GM19239 (cell line): ENCODE data around the gene RMI2.
A peak's percentile ranks its signal among the peaks of the same experiment; 100 is the strongest.
"Not testable (repeated sequence)": the region's sequence is repeated elsewhere in the genome, so short reads cannot be mapped to it uniquely, and the experiment has no call there.

Experiments
- DNase-seq: peaks from one replicate; pipeline ENCODE4 v3.0.0; 2011; ENCODE audit warnings: low spot score; ENCODE audit not compliant: insufficient read length
- FAIRE-seq: peaks from 2 replicates; lab custom pipeline; 2011; peaks lifted over from hg19 to GRCh38; lab: Jason Lieb, UNC

Gene RMI2

DNA sequence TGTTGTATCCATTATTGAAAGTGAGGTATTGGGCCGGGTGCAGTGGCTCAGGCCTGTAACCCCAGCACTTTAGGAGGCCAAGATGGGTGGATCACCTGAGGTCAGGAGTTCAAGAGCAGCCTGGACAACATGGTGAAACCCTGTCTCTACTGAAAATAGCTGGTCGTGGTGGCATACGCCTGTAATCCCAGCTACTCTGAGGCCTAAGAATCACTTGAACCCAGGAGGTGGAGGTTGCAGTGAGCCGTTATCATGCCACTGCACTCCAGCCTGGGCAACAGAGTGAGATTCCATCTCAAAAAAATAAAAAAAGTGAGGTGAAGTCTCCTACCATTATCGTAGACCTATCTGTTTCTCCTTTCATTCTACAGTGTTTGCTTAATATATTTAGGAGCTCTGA lies 33.7 kb downstream of the RMI2 start:
- DNase-seq, FAIRE-seq: not testable (repeated sequence)

DNA sequence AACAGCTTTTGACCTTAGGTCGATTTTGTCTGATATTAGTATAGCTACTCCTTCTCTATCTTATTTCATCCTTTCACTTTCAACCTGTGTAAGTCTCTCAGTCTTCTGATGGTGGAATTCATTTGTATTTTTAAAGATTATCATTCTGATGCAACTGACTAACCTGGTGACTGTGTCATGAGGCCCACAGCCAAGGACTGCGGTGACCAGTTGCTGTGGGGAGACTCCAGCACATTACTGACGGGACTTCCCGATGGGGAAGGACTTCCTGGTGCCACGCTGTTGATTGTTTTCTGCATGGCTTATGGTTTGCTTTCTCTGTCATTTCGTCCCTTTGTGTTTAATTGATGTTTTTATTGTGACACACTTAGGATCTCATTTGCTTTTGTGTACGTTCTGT lies 34.2 kb downstream of the RMI2 start:
- peak; percentile 33 for FAIRE-seq
- no peak for DNase-seq

DNA sequence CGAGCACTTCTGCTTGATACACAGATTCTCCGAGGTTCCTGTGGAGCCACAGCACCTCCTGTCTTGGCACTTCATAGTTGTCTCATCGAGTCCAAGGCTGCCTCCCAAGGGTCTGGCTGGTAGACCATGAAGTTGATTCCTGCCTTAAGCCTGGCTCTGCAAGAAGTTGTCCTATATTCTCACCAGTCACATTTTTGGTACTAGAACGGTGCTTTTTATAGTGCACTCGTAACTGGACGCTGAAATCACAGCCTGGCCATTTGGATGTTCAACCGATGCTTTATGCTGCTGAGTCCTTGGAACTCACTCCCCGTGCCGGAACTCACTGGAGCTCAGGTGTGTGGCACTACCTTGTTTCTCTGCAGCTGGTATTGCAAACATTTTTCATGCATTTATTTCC lies 35.6 kb downstream of the RMI2 start:
- FAIRE-seq: no peak
- DNase-seq: no peak

DNA sequence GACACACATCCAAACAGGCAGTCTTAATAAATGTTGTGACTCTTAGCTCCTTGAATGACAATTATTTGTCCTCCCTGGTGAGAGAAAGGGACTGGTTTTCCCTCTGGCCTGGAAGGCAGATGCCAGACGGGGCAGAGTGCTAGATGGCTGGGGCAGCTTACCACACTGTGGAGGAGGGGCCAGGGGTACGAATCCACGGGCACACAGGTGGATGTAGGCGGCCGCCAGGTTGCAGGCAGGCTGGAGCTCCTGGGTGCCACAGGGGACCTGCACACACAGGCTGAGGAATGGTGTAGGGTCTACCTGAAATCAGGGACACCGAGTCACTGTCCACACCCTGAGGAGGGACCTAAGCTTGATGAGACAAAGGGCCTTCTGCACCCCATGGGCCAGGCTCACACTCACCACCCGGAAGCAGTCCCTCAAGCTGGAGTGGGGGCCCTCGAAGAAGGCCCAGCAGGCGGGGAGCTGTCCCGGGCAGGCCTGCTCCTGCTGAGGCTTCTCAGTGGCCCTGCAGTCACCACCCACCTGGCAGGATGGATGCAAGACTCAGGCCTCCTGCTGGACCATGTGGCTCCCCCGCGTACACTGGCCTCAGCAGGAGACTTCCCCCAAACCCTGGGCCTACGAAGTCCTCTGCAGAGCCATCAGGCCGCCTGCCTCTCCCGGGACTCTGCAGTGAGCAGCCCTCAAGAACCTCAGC lies 38.4 kb downstream of the RMI2 start:
- FAIRE-seq (no peak), DNase-seq (no peak)

DNA sequence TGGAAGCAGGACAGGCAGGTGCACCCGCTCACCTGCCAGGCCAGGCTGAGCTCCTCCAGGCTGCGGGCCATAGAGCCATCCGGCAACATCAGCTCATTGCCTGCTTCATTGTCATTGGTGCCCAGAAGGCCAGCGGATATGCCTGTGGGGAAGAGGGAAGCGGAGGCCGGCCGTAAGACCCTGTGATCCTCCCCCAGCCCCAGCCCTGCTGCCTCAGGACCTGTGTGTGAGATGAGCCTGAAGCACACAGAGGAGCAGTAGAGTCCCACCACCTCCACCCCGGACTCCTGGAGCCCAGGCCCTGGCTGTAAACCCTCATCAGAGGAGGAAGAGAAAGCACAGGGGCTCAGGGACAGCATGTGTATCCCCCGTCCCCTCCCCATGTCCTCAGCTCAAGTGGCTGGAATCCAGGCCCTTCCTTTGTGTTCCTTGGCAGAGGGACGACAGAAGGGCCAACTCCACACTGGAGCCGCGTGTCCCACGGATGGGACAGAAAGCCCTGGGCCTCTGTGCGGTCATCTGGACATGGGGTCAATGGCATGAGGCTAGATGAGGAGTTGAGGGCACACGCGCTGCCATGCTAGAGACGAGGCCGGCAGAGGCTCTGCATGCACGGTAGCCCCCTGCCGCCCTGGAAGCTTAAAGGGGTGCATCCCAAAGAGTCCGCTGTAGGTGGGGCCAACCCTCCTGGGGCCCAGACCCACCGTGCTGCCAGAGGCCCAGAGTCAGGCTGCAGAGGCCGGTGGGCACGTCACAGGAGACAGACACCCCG lies 39.1 kb downstream of the RMI2 start:
- no peak for DNase-seq
- no peak for FAIRE-seq

DNA sequence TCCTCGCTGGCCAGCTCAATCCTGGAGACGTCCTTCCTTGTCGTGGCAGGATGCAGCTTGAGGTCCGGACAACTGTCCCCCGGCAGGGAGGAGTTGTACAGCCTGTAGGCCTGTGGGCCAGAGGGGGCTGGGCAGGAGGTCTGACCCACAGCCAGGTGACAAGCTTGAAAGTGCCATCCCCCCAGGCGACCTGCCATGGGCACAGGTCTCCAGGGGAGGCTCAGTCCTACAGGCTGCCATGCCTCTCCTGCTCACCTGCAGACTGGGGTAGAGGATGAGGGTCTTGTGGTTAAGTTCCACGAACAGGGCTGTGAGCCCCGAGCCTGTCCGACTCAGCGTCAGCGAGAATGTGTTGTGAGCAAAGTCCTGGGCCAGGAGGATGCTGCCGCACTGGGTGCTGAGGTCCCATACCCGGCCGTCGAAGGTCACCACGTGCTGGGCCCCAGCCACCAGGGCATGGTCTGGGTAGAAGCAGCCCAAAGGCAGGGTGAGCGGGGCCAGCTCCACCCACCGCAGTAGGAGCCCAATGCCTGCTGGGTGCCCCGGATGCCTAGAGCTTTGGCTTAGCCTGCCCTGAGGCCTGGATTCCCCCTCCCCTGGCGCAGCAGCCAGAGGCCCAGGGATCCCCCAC lies 39.8 kb downstream of the RMI2 start:
- FAIRE-seq: no peak

DNA sequence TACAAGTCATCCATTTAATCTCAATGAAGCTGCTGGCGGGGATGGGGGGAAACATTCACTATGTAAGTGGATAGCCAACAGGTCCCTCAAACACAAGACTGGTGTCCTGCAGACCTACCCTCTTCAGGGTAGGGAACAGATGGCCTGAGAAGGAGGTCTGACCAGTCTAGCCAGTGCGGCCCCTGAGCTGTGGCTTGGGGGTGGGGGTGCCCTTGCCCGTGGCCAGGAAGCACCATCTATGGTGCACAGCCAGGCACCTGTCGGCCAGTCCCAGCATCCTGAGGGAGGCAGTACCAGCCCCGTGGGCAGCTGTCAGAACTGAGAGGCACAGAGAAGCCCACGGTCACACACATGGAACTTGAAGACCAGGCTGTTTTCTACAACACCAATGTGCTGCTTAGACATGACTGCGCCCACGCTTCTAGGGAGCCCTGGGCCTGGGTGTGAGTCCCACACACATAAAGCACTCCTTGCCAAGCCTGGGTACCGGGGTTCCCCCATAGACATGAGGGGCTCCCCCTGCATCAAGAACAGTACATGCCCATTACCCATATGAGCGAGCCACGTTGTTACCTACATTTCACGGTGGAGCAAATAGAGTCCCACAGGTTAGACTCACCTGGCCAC lies 40.9 kb downstream of the RMI2 start:
- FAIRE-seq: no peak
- DNase-seq: no peak

More for the DNA sequence above, 39.8 kb downstream of the RMI2 start:
- no peak for DNase-seq

DNA sequence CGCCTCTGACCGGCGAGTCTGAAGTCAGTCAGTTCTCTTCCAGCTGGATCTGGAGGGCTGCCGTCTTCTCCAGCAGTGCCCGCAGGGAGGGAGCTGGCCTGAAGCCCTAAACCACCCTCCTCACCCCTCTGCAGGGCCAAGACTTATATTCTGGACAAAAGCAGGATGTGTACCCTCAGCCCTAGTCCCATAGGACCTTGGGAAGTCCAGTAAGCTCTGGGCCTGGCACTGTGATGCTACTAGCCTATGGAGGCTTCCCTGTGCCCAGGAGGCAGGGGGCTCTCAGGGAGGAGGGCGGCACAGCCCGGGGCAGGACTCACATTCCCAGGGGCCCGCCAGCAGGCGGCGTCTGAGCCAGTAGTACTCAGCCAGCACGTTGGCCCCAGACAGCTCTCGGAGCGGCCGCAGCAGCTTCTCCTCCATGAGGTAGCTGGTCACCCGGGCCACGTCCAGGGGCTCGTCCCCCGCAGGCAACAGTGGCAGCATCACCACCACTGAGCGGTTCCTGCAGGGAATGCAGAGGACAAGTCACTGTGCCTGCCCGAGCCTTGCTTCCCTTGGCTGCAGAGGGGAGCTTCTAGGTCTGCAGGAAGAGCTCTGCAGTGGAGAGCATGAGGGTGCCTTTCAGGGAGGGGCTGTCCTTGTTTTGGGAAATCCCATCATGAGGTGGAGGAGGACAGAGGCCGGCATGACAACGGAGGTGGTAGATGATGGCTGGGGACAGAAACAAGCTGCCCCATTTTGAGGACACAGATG lies 41.7 kb downstream of the RMI2 start:
- no peak for DNase-seq

DNA sequence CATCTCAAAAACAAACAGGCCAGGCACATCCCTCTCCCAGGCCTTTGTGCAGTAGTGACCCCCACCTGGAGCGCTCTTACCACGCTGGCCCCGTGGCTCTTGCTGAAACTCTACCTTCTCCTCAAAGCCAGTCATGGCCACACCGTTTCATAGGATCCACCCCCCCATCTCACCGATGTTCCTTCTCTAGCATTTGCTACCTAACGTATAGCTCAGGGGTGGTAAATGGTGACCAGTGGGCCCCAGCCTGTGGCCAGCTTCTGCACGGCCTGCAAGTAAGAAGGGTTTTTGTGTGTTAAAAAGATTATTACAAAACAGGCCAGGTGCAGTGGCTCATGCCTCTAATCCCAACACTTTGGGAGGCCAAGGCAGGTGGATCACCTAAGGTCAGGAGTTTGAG lies 43.8 kb downstream of the RMI2 start:
- no peak for DNase-seq
- no peak for FAIRE-seq

More for the DNA sequence above, 41.7 kb downstream of the RMI2 start:
- FAIRE-seq: no peak

DNA sequence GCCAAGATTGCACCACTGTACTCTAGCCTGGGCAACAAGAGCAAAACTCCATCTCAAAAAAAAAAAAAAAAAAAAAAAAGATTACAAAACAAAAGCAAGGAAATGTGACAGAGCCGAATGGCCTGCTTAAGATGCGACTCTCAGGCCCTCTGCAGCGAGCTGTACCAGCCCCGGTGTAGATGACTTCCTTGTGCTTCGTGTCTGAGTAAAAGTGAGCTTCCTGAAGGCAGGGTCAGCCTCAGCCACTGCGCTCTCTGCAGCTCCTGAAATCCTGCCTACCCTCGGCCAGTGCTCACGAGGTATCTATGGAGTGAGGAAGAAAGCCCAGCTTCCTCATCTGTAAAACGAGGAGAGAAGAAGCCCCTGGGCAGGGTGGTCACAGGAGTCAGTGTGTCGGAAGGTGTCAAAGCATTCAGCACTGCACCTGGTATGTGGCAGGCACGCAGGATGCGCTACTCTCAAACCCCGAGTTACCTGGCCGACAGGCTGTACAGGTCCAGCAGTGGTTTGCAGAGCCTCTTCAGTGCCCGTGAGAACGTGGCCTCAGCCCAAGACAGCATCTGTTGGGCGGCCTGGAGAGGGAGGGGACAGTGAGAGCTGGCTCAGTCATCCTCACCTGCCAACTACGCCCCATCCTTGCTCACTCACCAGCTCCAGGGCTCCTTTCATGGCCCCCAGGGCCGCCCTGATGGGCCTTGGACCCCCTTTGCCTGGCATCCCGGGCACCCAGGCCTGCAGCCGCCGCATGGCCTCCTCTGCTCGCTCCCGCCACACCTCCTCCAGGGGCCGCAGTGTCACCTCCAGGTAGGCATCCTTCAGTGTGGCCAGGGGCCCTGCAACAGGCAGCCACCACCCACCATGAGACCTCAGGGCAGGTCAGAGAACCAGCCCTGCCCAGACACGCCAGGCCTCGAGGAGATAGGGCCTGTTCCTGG lies 44.6 kb downstream of the RMI2 start:
- no peak for FAIRE-seq
- no peak for DNase-seq

DNA sequence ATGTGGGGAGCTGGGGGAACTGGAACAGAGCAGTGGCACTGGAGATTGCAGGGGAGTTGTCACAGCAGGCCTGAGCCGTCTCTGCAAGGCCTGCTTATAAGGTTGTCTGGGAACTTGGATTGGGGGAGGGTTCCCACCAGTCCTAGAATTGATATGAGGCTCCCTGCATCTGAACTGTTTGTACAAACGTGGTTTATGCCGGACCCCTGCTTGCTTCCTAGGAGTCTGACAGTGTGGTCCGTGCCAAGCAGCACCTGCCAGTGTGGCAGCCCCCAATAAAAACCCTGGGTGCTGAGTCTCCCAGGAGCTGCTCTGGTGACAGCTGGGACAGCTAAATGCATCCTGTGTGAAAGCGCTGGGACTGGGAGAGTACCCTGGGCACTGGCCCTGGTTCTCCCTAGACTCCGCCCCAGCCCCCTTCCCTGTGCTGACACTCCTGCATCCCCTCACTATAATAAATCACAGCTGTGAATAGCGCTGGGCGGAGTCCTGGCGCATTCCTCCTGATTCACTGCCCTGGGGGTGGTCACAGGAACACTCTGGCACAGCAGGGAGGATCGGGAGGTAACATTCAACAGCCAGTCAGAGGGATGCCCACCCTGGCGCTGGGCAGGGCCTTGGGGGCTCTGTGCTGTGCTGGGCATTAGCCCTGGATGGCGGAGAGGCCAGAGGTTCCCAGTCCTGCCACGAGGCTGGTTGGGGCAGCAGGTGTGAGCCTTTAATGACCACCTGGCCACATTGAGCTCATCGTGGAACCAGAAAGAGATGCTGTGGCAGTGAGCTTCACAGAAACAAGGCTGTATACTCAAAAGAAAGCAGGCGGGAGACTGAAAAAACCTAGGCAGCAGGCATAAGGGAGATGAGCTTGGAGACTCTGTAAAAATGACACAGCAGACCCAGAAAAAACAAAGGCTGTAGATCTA lies 45.6 kb downstream of the RMI2 start:
- DNase-seq (no peak), FAIRE-seq (no peak)

DNA sequence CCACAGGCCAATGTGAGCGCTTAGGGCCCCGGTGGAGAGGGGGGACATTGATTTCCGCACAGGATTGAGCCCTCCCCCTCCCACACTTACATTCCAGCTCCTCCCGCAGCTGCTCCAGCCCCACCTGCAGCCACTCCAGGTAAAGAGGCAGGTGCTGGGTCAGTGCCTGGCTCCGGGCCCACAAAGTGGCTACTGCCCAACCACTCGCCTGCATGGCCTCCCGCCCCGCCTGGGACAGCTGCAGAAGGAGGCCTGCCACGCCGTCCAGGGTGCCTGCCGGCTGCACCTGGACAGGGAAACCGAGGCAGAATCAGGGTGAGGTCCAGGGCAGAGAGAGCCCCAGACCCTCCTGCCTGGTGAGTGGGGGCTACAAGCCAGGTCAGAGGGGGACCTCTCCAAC lies 46.3 kb downstream of the RMI2 start:
- no peak for DNase-seq
- FAIRE-seq: no peak

DNA sequence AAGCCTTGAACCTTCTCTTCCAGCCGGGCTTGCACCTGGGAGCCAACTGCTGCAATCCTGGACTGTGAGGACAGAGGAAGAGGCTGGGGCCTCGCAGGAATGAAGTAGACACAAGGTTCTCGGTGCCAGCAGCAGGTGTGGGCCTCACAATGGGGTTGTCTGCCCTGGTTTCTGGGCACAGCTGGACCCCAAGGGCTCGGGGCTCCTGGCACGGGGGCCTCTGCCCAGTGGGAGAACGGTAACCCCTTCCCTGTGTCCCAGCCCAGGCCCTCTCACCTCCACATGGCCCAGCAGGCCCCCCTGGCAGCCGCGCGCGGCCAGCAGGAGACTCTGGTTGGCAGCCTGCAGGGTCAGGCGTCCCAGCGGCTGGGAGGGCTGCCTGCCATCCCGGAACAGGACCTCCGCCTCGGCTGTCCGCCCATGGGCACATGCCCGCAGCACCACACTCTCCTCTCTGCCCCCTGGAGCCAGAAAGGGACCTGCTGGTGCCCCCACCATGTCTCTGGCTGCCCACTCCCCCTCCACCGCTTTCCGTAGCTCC lies 46.9 kb downstream of the RMI2 start:
- no peak for FAIRE-seq
- no peak for DNase-seq

DNA sequence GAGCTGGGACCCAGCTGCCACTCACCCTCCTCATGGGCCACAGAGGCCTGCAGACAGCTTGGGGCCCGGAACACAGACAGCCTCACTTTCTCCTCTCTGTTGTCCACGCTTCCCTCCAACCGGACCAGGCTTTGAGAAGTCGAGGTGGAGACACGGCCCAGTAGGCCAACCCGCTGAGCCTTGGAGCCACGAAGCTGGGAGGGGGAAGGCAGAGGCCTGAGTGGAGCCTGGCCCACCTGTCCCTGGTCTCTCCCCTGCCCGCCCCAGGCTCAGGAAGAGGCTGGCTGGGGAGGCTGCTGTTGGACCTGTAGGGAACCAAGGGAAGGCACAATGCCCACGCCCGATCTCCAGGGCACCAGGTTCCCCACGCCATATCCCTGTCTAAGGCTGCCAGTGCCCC lies 48.1 kb downstream of the RMI2 start:
- DNase-seq (no peak), FAIRE-seq (no peak)

DNA sequence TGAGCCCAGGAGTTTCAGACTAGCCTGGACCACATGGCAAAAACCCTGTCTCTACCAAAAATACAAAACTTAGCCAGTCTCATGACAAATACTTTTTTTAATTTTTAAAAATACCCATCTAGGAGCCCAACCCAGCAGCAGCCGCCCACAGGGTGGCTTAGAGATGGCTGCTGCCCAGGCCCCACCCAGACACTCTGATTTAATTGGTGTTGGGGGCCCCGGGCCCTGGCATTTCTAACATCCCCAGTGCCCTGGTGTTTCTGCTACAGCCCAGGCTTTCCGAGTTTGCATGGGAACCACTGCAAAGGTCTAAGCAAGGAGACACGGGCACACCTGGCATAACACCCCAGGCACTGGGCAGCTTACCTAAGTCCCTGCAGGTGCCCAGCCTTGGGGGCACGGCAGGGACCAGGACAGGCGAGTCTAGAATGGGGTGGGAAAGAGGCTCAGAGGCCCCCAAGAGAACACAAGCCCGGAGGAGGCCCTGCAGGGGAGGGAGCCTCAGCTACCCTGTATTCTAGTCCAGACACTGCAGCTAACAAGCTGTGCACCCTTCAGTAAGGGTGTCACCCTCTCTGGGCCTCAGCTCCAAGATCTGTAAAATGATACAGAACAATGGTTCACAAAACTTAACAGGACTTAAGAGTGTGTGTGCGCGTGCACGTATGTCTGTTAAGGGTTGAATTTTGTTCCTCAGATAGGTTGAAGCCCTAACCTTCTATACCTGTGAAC lies 48.8 kb downstream of the RMI2 start:
- FAIRE-seq: no peak
- no peak for DNase-seq

DNA sequence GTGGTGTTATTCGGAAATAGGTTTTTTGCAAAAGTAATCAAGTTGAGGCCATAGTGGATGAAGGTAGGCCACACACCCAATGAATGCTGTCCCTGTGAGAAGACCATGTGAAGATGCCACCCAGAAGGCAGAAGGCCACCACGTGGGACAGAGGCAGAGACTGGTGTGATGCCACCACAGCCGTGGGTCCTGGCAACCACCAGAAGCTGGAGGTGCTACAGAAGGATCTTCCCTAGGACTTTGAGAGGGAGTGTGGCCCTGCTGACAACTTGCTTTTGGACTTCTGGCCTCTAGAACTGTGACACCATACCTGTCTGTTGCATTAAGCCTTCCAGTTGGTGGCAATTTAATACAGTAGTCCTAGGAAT lies 49.3 kb downstream of the RMI2 start:
- DNase-seq (no peak), FAIRE-seq (no peak)
